NCI-H748 (cell line): ENCODE results near the gene TRAM2.

Experiments
- DNase-seq: peaks from one replicate; lab custom pipeline; 2025; ENCODE audit not compliant: unreplicated experiment; lab: John Stamatoyannopoulos, UW

Gene TRAM2

DNA sequence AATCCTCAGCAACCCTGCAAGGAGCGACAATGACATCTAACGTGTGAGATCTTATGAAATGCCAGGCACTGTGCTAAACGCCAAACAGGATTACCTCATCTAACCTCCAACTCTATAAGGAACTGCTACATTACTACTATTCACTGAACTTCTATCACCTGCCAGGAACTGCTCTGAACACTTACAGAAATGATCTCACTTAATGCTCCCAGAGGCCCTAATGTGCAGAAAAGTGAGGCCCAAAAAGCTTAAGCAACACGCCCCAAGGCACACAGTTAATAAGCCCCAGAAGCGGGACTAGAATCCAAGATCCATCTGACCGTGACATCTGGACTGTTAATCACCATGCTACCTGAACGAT, 28.5 kb downstream of the TRAM2 start:
- no peak for DNase-seq

DNA sequence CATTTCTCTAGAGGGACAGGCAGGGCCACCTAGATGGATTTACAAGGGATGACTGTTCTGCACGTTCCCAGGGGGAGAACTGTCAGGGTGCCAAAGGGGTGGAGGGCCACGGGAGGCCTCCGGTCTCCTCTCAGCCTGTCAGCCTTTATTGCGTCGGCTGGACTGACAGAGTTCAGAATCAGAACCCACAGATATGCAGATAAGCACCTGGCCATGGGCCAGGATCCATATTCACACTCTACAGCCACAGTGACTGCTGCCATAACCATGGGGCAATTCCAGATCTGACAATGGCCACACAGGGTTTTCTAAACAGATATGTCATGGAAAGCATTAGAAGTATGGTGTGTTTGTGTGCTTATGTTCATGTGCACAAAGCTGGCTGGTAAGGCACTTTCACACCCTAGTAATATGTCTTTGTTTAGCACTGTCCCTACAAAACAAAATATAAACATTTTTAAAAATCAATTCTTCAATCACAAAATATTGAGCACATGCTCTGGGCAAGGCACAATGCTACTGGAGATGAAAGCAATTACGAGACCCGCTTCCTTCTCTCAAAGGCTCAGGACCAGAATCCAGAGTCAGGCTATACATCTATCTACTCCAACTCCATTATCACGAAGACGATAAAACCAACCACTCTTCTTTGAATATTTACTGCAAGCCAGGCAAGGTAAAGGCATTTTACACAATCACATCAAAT, 29.1 kb downstream of the TRAM2 start:
- no peak for DNase-seq

DNA sequence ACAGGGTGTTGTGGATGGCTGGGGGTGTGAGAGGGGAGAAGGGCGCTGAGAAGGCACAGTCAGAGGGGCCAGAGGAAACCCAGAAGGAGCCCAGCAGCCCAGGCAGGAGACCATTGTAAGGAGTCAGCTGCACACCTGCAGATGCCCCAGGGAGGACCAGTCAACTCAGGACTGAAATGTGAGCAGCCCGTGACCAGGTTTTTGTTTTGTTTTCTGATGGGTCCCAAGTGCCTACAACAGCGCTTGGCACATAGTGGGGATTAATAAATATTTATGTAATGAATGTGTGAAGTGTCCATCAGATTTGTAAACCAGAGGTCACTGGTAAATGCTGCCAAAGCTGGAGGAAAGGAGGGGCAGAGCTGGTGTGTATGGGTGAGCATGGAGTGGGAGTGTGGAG, 30.2 kb downstream of the TRAM2 start:
- DNase-seq: no peak

DNA sequence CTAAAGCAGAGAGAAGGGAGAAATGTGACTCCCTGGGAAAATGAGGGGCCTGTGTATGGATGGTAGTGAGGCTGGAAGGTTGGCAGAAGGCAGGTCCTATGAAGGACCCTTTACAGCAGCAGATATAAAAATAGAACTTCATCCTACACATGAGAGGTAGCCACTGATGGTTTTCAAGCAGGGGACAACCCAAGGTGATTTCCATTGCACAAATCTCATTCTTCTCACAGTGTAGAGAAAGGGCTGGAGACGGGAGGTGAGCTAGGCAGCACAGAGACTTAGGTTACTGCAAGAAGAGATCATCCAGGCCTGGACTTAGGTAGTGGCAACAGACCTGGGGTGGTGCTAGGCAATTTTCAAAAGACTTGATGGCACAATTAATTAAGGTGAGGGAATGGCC, 30.7 kb downstream of the TRAM2 start:
- no peak for DNase-seq

DNA sequence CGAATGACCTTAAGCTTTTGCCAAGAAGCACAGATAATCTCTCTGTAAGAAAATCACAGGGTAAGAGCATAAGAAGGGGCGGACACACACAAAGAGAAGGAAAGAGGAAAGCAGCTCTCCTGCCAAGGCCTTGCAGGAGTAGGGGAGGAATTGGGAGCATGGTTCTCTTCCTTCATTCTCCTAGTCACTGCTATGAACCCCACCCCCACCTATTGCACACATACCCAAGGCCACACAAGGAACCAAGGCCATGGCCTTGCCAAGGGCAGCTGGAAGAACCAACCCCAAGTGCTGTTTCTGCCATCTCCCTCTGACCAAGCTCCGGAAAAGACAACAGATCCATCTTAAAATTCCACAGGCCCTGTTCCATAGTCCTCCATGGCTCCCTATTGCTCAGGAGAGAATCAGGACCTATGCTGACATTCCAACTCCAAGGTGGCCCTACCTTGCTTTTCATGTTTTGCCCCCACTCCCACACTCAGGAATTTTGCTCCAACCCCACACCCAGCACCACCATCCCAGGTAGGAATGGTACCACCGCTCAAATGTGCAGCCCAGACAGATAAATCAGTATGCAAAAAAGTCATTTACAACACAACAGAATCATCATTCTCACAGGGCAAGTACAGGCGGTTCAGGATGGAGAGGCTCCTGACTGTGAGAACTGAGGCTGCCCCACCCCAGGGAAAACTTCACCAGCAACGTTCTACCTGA, 31.3 kb downstream of the TRAM2 start:
- no peak for DNase-seq

- no peak for DNase-seq
Measured at GRCh38 chr6:52544602-52545405, 32.1 kb downstream of the TRAM2 start.

DNA sequence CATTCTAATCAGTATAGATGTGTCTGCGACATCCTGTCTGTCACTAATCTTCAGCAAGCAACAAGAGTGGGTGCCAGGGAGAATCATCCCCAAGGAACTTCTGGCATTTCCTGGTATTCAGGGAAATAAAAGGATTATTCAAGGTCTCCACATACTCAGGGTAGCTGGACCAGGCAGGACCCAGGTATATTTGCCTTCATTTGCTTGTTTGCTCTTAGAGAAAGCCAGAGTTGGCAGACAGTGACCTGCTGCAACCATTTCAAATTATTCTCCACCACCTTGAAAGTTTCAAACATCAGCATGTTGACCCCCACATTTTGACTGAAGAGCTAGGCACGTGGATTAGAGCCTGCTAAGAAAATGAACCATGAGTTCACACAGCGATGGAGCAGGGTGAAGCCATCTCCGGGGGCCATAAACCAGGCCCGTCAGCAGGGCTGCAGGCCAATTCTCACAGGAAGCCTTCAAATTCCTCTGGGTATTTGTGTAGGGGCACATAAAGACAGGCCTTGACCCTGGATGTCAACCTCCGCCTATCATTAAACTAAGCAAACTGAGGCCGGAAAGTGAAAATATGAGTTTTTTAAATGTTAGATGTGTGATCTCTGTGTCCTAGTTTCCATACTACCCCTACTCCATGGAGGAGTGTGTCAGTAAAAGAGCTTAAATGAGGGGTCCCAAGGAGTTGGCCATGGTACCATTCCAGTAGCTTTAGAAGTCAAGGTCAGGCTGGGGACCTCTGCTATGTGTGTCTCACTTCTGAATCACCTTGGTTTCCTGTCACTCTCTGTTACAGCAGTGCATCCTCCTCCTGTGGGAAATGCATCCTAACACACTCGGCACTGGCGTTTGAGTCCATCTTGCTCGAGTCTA, 32.9 kb downstream of the TRAM2 start:
- no peak for DNase-seq

GRCh38 chr6:52543262-52543661, 33.6 kb downstream of the TRAM2 start:
- DNase-seq: no peak

DNA sequence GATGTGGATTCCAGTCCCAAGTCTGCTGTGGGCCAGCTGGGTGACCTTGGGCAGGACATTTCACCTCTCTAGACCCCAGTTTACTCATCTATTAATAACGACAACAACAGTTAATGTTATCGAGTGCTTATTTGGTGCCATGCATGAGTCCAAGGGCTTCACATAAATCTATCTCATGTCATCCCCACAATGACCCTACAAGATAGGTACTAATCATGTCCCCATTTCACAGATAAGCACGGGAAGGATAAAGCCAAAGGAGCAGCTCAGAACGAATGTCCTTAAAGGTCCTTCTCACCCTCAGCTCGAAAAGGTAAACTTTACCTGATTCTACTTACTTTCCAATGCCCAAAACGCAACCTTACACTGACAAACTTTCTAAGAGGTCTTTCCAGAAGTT, 35.7 kb downstream of the TRAM2 start:
- DNase-seq: no peak

- no peak for DNase-seq
Measured at GRCh38 chr6:52540286-52540902, 36.5 kb downstream of the TRAM2 start.

DNA sequence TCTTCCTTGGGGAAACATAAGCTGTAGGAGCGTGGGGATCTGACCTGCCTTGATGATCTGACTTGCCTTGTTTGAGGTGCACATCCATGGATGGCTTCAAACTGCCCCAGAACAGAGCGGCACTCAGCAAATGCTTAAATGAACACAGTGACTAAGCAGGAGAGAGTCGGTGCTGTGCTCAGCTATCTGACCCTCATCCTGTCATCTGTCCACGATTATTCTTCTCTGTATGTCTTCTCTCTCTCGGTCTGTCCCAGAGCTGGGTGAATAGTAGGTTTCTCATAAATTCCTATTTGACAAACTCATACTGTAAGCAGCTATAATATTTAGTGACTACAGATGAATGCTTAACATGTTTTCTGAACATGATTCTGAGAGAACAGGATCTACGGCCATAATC, 37.3 kb downstream of the TRAM2 start:
- no peak for DNase-seq

- no peak for DNase-seq
Measured at GRCh38 chr6:52538901-52539354, 37.9 kb downstream of the TRAM2 start.

GRCh38 chr6:52538252-52538900, 38.5 kb downstream of the TRAM2 start:
- no peak for DNase-seq

DNA sequence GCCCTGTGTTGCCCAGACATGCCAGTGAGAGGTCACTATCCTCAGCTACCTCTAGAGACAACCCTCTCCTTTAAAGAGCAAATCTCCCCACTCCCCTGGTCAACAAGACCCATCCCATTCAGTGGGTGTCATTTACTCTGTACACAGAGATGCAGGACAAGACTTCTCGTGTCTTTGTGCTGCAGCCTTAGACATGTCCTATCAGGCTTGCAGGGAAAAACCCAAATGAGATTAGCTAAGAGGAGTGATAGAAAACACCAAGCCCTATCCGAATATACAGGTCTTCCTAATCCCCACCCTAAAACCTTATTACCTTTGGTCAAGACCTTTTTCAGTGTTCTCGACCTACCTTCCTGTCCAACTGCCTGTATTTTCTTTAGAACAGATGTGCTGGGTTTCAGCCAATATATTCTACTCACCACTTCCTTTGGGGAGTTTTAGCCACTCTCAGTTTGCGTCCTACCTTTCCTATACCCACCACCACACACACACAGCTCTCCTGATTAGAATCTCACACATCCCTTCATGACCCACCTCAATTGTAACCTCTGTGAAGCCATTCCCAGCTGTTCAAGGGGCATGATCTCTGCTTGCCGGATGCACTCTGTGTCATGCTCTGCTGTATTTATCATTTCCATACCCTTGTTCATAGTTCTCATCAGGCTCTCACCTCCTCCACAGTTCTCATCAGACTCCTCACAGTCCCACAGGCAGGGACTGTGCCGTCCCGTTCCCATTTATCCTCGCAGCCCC, 39.7 kb downstream of the TRAM2 start:
- DNase-seq: no peak

GRCh38 chr6:52536424-52536916, 40.4 kb downstream of the TRAM2 start:
- no peak for DNase-seq

DNA sequence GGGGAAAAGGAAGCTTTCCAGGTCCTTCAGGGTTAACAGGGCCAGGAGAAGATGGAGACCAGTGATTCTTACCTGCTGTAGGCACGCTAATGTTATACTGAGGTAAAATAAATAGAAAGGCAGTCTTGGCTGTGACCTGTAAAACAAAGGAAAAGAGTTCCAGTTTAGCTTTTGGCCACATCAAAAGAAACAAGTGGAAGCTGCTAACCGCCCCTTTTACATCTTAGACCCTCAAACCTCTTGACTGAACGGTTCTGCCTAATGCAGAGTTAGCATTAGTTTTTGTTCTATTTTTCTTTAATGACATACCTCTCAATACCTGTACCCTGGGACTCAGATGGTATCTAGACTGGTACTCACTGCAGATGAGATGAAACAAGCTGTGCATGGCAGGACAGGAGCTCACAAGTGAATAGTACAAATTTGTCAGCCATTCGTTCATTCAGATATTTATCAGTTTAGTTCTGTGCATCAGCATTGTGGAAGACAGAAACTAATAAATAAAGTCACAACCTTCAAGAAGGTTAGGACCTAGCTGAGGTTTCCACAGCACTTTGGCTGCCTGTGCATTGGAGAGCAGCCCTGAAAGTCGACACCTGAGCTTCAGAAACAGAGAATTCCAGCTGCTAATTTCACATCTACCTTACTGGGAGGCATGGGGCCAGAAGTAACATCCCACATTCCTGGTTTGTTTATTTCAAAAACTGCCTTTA, 41.0 kb downstream of the TRAM2 start:
- no peak for DNase-seq

DNA sequence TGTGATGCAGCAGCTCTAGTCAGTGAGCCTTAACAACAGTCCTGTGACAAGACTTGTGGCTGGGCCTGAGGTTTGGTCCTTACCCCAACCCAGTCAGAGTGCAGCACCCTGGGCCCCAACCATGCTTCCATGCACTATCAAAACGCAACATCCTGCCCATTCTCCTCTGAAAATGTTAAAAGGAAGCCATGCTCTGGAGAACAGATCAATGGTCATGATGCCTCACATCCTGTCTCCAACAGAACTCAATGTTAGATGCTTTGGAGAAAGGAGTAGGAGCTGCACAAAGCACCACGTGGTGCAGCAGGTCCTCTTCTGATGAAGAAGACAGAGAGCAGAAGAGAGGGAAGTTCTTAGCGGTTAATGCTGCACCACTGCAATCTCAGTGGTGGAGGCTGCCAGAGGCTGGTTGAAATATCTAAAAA, 41.9 kb downstream of the TRAM2 start:
- no peak for DNase-seq

DNA sequence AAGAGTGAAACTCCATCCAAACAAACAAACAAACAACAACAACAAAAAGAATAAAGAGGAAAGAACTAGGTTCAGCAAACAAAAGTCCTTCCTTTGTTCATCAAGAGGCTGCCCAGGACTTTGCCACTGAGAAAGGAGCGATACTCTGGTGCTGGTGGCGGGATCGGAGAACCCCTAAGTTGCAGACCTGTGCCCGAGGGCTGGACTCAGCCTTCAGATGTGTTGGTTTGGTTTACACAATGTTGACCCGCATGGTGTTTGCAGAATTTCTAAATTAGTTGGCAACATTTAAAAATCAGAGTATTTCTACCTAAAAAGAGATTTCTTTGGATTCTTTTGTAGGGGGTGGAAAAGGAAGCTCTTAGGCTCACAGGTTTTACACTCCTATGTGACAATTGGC, 42.5 kb downstream of the TRAM2 start:
- DNase-seq: no peak

- no peak for DNase-seq
Measured at GRCh38 chr6:52533491-52533890, 43.4 kb downstream of the TRAM2 start.
